Vein endothelial cell (primary cell): ENCODE measurements around the gene CDC5L. TPM values are rescaled to one million over a fixed set of nuclear protein-coding genes. Genes with fewer than 3 reads are reported as not detected.

Source experiments
- small RNA-seq: library from RNA; depleted of rRNA; stranded (forward); fragments of <200 nt; gene quantifications from one replicate; pipeline ENCODE3, GENCODE V24; 2012
- total RNA-seq: library from RNA; depleted of rRNA; stranded (reverse); fragments of >200 nt; gene quantifications from 2 replicates; pipeline ENCODE4 v1.2.3, GENCODE V29; 2012

The CDC5L gene
- total RNA-seq, result 22.2 and 26.5 TPM in 2 replicates

DNA sequence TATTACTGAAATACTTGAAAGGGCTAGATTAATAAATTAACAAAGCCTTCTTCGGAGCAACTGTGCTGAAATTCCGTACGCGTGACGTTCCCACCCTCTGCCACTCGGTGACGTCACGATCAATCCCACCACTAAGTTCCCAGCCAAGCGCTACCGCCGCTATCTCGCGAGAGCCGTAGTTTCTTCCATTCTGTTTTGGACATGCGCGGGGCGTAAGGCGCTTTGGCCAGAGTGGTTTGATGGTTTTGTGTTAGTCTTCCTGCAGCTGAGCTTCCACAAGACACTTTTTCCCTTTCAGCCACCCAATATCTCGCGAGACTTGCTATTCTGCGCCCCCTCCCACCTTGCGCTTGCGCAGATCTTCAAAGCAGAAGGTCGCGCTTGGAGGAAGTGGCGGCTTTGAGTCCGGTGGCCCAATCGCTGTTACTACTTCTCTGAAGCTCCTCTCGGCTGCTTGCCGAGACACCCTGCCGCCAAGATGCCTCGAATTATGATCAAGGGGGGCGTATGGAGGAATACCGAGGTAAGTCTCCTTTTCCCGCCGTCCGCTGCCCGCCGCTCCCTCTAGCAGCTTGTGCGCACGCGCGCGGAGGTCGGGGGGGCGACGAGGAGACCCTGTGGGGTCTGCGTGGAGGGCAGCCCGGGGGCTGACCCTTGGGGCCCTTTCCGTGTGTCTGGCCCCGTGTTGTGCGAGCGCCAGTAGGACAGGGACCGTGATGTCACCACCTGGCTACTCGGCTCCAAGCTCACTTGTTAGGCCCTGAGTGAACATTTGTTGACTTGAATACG lies at the start of gene CDC5L:
Gene CDC5L, plus strand, starts transcription at position 361 of the 789 bp plus-strand sequence. Its CDS starts 118 bp downstream, at position 479.

DNA sequence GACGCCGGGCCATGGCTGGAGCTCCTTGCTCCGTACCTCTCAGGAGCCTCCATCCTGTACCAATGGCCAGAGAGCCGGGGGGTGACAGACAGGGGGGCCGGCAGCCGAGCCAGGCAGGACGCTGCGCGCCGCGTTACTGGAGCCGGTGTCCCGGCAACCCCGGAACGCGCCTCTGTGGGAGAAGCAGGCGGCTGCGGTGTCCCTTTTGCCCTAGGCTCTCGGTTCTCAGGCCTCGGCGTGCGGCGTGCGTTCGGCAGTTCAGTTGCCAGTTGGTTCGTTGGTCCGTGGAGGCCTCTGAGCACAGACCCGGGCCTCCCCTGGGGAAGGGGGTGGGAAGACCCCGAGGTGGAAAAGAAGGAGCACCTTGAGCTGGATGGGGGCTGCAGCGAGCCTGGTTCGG lies 45.0 kb upstream of the CDC5L start, which contains the start of gene SPATS1:
Gene SPATS1, plus strand, starts transcription at position 162 of the 400 bp plus-strand sequence. CDS start 446 bp downstream, outside the sequence.

Small RNA genes within 50 kb of the gene (small RNA-seq; reads per million reads assigned to genes)
- gene MIR4642, result not detected

Other genes starting within 250 kb of the CDC5L start
- gene CAPN11, start 228.9 kb upstream of the CDC5L start, total RNA-seq, result 0.65 and 1.1 TPM in 2 replicates
- gene MYMX, start 170.8 kb upstream of the CDC5L start, total RNA-seq, result 0.96 and 0.98 TPM in 2 replicates
- gene SLC29A1, start 164.1 kb upstream of the CDC5L start, total RNA-seq, result 131 and 150 TPM in 2 replicates
- gene HSP90AB1, start 140.6 kb upstream of the CDC5L start, total RNA-seq, result 1,245 and 1,641 TPM in 2 replicates
- 58.1 and 76.8 TPM in 2 replicates for gene SLC35B2, start 130.2 kb upstream of the CDC5L start, total RNA-seq
- 25.5 and 30.8 TPM in 2 replicates for gene NFKBIE, start 122.2 kb upstream of the CDC5L start, total RNA-seq
- gene TMEM151B, start 117.3 kb upstream of the CDC5L start, total RNA-seq, result 0.38 and 0.65 TPM in 2 replicates
- gene AARS2, start 74.4 kb upstream of the CDC5L start, total RNA-seq, result 11.0 and 14.4 TPM in 2 replicates
- not detected in 2 replicates for gene SPATS1, start 45.1 kb upstream of the CDC5L start, total RNA-seq